Left colon (tissue), 2 donors: Measurements from ENCODE around the gene ARHGAP35. TPM values are rescaled to one million over a fixed set of nuclear protein-coding genes. Genes with fewer than 3 reads are reported as not detected.
"Not testable (repeated sequence)": the region's sequence is repeated elsewhere in the genome, so short reads cannot be mapped to it uniquely, and the experiment has no call there.

Experiments
- ATAC-seq: fragments of 200-7000 bp; cut with Tn5 transposase; one replicate; pipeline ENCODE4 v1.9.1; 2020; ENCODE audit warnings: mild to moderate bottlenecking, moderate library complexity
- DNase-seq, 2 donors: peaks; one replicate each; pipeline ENCODE4 v3.0.0-alpha.2; 2020
- intact Hi-C, 2 donors: fragments of 100-400 bp; cut with DNase I in 1 of 2; cut with micrococcal nuclease in 1 of 2; formaldehyde crosslinking; loops; one replicate each; pipeline versions ENCODE4 v1.11.2 to v1.14.0; 2022; cut with DNase I, micrococcal nuclease
- long read RNA-seq: library from polyadenylated mRNA; unstranded; transcript quantifications from one replicate; pipeline ENCODE4 v2.0.0, GENCODE V29; 2021
- total RNA-seq, 2 donors: library from RNA; stranded (reverse); fragmentation: NEBNext Ultra II Directional; extraction: Animal tissue kit (Norgen Biotek cat#: 25700); gene quantifications; one replicate each; pipeline ENCODE4 v1.2.1, GENCODE V29; 2021
- donor health status: DM: no; HTN: no; CAD: no.
- donor health status: DM: yes; HTN: yes; CAD: no.

ARHGAP35 gene
- total RNA-seq, result 10 to 100 TPM; 65.8 to 73.1 TPM
- long read RNA-seq, full-length matches to known transcripts, result 1 of 69 reads
- long read RNA-seq, partial matches to known transcripts, result 0 of 69 reads
- long read RNA-seq, other reads (novel, unspliced or antisense), result 68 of 69 reads

DNA sequence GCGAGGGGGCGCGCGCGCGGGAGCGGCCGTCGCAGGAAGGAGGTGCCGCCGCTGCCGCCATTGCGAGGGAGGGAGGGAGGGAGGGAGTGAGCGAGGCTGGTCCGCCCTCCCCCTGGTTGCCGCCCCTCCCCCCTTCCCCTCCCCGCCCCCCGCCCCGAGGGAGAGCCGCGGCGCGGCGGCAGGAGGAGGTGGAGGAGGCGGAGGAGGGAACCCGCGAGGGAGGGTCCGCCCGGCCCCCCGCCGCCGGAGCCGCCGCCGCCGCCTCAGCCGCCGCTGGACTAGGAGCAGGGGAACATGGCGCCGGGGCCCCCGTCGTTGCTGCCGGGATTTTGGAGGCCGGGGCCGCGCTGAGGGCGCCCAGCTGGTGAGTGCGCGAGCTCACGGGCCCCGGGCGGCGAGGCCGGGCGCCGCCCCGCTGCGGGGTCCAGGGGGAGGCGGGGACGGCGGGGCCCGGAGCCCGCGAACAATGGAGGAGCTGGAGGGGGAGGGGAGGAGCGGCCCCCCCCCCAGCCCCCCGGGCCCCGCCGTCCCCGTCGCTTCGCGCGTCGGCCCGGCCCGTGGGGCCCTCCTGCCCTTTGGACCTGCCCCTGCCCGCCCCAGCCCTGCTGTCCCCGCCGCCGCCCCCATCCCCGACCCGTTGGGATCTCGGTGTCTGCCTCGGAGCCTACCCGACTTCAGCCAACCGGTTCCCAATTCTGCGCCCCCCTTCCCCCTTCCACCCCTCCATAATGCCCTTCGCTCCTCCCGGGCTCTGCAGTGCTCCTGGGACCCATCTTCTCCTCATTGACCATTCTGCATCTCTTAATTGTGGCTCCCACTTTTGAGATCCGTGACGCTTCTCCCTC is at the start of gene ARHGAP35:
ARHGAP35 (plus strand) TSS at position 152 of the 845 bp plus-strand sequence. CDS start 57,679 bp downstream, outside the sequence.
- intact Hi-C loops, result loop anchor here in 1 of 2 donors (10.0 kb wide), 1 partner anchor 114 kb away; no protein-coding TSS in a partner anchor
- DNase-seq (peak; percentile 62 to 80), ATAC-seq (peak; percentile 59)

- intact Hi-C loops, result no loop called here
- ATAC-seq, result no peak
- no peak for DNase-seq
Observed at GRCh38 chr19:46812977-46813838, 47.6 kb upstream of the ARHGAP35 start.

- intact Hi-C loops, result no loop called here
- DNase-seq, result peak; percentile 51 to 66
- ATAC-seq, result peak; percentile 80
Observed at GRCh38 chr19:46813839-46814358, 46.9 kb upstream of the ARHGAP35 start.

GRCh38 chr19:46815833-46816627 is 44.8 kb upstream of the ARHGAP35 start:
- ATAC-seq (no peak), DNase-seq (no peak)
- intact Hi-C loops, result no loop called here

DNA sequence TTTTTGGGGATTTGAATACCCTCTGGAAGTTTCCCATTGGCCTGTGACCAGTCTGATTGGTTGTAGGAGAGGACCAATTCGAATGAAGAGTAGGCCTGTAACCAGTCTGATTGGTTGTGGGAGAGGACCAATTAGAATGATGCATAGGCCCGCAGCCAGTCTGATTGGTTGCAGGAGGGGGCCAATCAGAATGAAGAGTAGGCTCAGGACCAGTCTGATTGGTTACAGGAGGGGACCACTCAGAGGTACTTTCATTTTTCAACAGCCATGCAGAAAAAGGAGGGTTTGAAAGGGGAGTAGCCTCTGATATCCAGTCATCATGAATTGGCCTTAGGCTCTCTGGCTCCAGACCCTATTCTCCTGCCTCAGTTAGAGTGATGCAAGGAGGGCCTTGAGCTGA is 42.0 kb upstream of the ARHGAP35 start:
- DNase-seq, result no peak
- intact Hi-C loops, result no loop called here

DNA sequence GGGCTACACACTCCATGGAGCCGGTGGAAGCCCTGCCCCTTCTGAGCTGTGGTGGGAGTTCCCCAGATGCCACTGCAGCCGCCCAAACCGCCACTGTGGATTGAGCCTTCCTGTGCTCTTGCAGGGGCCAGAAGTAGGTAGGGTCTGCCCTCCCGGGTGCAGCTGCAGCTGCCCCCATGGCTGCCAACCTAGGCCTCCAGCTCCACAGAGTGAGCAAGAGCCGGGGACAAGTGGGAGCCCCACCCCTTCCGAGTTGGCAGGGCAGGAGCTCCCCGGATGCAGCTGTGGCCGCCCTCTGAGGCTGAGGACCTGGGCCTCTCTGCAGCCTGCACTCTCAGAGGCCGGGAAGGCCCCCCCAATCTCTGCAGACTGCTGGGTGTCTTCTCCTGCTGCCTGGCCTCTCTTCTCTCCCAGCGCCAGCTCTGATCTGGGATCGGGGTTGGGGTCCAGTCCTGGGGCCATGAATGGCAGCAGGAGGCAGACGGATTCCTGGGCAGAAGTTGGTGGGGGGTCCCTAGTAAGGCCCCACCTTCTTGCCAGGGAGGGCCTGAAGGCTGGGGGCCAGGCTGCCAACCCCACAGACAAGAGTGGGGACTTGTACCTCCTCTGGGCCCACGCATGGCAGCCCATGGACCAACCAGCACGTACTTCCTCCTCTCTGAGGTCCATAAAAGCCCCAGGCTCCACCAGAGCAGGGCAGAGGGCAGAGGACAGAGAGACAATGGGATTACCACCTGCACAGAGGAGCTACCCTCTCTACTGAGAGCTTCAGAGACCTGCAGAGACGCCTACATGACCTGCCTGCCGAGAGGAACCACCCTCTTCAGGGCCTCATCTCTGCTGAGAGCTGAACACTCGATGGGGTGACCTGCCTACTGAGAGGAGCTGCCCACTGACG is 39.0 kb upstream of the ARHGAP35 start:
- ATAC-seq (peak; percentile 67), DNase-seq (peak; percentile 64 to 65)
- intact Hi-C loops, result no loop called here

More for the DNA sequence above, 42.0 kb upstream of the ARHGAP35 start:
- ATAC-seq, result no peak

GRCh38 chr19:46822410-46822787 is 38.4 kb upstream of the ARHGAP35 start:
- ATAC-seq, DNase-seq, intact Hi-C loops: not testable (repeated sequence)

DNA sequence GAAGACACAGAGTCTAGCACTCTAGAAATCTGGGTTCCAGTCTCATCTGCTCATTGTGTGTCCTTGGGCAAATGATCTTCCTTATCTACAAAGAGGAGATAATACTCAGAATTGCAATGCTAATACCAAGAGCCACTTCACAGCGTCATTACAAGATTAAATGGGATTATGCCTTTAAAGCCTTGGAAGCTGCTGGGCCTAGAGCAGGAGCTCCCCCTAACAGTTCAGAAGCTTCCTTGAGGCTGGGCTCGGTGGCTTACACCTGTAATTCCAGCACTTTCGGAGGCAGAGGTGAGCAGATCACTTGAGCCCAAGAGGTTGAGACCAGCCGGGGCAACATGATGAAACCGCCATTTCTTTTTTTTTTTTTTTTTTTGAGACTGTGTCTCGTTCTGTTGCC is 37.7 kb upstream of the ARHGAP35 start:
- intact Hi-C loops, result no loop called here
- no peak for DNase-seq
- no peak for ATAC-seq

DNA sequence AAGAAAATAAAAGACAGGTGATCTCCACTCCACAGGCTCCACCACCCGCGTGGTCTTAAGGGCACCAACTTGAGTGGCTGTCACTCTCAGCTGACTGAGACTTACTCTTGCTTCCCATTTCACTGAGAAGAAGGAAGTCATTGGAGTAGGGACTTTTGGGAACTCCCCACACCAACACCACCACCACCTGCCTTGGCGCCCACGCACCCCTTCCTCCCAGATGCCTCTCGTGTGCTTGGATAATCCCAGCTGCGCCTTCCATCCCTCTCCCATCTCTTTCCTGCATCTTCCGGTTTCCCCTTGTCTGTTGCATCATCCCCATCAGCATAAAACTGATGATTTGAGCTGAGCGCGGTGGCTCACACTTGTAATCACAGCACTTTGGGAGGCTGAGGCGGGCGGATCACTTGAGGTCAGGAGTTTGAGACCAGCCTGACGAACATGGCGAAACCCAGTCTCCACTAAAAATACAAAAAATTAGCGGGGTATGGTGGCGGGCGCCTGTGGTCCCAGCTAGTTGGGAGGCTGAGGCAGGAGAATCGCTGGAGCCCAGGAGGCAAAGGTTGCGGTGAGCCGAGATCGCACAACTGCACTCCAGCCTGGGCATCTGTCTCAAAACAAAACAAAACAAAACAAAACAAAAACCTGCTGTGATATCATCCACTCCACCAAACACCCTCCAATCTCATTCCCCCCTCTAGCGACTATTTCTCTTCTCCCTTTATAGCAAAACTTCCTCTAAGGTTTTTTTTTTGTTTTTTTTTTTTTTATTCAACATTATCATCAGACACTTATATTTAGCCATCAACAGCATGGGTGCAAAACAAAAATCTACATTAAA is 35.7 kb upstream of the ARHGAP35 start:
- intact Hi-C loops, result no loop called here
- no peak for ATAC-seq
- peak; percentile 26 to 37 for DNase-seq

DNA sequence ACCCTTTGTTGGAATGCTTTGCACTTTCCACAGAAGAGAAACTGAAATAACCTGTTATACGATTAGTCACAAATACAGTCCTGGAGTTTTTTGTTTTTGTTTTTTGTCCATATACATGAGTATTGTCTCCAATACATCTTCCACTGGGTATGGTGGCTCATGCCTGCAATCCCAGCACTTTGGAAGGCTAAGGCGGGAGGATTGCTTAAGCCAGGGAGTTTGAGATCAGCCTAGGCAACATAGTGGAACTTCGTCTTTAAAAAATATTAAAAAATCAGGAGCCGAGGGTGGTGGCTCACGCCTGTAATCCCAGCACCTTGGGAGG is 35.1 kb upstream of the ARHGAP35 start:
- no peak for DNase-seq
- no peak for ATAC-seq
- intact Hi-C loops, result no loop called here

DNA sequence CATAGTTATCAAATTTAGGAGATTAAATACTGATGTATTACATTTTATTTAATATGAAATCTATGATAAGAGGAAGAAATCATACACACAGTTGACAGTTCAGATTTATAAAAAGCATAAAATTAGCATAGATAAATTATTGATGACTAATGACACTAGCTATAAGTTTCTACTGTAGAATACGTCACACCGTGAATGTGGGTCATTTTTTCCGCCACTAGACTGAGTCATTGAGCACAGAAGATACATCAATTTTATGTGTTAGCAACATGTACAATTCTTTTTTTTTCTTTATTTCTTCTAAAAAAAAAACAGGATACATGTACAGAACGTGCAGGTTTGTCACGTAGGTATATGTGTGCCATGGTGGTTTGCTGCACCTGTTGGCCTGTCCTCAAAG is 32.3 kb upstream of the ARHGAP35 start:
- ATAC-seq (no peak), DNase-seq (no peak)
- intact Hi-C loops, result no loop called here

GRCh38 chr19:46830864-46831263 is 29.9 kb upstream of the ARHGAP35 start:
- intact Hi-C loops, result no loop called here
- DNase-seq (no peak), ATAC-seq (no peak)

DNA sequence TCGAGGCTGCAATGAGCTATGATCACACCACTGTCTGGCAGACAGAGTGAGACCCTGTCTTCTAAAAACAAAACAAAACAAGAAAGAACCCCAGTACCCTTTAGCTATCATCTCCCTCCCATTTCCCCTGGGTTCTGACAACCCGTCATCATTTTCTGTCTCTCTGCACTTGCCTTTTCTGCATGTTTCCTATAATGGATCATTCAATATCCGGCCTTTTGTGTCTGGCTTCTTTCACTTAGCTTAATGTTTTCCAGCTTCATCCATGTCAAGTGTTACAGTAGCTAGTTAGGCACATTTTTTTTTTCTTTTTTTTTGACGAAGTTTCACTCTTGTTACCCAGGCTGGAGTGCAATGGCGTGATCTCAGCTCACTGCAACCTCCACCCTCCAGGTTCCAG is 26.7 kb upstream of the ARHGAP35 start:
- intact Hi-C loops, result no loop called here
- DNase-seq (no peak), ATAC-seq (no peak)

DNA sequence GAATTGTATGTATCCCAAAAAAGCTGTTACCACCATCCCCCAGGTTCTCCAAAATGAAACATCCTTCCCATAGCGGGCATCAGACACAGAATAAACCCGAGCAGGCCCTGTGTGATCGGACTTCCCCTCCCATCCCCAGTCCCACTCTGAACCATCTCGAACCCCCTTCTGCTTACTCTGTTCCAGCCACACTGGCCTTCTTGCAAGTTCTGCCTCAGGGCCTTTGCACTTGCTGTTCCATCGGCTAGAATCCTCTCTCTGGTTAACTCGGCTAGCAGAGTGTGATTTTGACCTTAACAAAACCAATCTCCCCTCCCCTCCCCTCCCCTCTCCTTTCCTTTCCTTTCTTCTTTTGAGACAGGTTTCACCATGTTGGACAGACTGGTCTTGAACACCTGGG is 25.8 kb upstream of the ARHGAP35 start:
- DNase-seq (no peak), ATAC-seq (no peak)
- intact Hi-C loops, result no loop called here

DNA sequence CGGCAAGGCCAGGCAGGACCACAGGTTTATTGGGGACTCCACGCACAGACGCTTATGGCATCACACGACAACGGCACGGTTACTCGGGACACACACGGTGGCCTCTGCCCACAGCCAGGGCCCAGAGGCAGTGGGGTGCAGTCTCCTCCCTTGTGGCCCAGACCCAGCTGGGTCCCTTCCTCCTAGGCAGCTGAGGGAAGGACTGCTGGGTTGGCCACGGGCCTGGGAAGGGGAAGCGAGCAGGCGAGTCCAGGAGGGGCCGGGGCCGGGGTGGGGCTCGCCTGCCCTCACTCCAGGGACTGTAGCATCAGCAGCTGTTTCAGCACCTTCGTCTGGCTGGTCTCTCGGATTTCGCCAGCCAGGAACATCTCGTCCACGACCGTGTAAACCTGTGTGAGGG is 22.6 kb upstream of the ARHGAP35 start:
- DNase-seq (no peak), ATAC-seq (no peak)
- intact Hi-C loops, result no loop called here

- peak; percentile 74 to 76 for DNase-seq
- ATAC-seq, result peak; percentile 85
- intact Hi-C loops, result loop anchor here (2.0 to 5.0 kb wide), 2 partner anchors 83 kb away; no protein-coding TSS in a partner anchor
Observed at GRCh38 chr19:46839752-46840497, 20.9 kb upstream of the ARHGAP35 start.
